ENCODE data around the gene SLC22A14.

Gene SLC22A14

DNA sequence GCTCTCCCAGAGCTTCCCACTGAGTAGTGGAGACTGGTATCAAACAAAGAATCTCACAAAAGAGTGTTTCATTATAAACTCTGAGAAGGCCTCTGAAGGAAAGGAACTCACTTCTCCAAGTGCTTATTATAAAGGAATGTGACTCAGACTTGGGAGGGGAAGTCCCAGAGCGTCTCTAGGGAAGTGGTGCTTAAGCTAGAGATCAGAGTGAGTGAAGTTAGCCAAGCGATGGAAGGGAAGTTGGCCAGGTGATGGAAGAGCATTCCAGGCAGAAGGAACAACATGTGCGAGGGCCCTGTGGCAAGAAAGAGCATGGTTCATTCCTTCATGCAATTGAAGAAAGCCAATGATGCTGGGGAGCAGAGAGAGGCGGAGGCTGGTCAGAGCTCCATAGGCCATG lies 66.8 kb downstream of the SLC22A14 start:
- H3K9ac ChIP-seq (ENCODE audit: insufficient read length, low read depth): no peak overlapping the region
- H3K36me3 ChIP-seq (ENCODE audit: insufficient read depth, insufficient read length, low read length): peaks cover 31% of the 10 kb centered on the region
- no peak for DNase-seq (ENCODE audit: low read depth, low spot score)
- TF ChIP-seq SUZ12 (IDR thresholded peaks at IDR 0.05; ENCODE audit: extremely low read depth, insufficient read depth, insufficient read length) (no peak), YY1 (IDR thresholded peaks at IDR 0.05; ENCODE audit: insufficient read depth, insufficient read length) (no peak), ZNF274 (IDR thresholded peaks at IDR 0.05; ENCODE audit: low read depth, low read length) (no peak)
- H3K4me3 ChIP-seq (ENCODE audit: insufficient read length, low read depth): no peak overlapping the region
- 0 out of 2 replicates have a peak, but pooled peaks cover 5% of the 10 kb centered on the region for H3K9me3 ChIP-seq (ENCODE audit: insufficient read depth, low read length)
- peaks cover 4% of the 10 kb centered on the region for H3K4me1 ChIP-seq (ENCODE audit: insufficient read depth, insufficient read length)
- H3K27me3 ChIP-seq (ENCODE audit: insufficient read depth, insufficient read length): peaks cover 9% of the 10 kb centered on the region

DNA sequence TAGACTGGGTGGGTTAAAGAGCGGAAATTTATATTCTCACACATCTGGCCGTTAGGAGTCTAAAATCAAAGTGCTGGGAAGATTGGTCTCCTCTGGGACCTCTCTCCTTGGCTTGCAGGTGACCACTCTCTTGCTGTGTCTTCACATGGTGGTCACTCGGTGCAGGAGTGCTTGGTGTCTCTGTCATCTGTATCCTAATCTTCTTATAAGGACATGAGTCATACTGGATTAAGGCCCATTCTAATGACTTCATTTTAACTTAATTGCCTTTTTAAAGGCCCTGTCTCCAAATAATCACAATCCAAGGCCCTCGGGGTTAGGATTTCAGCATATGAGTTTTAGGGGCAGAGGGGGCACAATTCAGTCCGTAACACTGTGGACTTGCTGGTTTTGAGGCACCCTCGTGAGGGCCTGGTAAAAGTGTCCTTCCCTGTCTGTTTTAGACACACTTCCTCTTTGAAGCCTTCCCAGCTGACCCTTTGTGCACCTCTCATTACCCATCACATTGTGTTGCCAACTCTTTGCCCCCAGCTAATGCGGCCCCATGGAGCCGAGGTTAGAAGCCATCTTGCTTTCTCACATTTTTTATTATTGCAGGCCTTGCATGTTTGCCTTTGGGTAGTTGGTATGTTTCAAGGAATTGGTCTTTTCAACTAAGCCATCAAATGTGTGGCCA lies 67.7 kb downstream of the SLC22A14 start:
- Histone ChIP-seq H3K4me3 (ENCODE audit: insufficient read length, low read depth) (no peak overlapping the region), H3K27me3 (ENCODE audit: insufficient read depth, insufficient read length) (peaks cover 9% of the 10 kb centered on the region), H3K9ac (ENCODE audit: insufficient read length, low read depth) (no peak overlapping the region), H3K9me3 (ENCODE audit: insufficient read depth, low read length) (no peaks in the 10 kb centered on the region), H3K36me3 (ENCODE audit: insufficient read depth, insufficient read length, low read length) (peaks cover 31% of the 10 kb centered on the region), H3K4me1 (ENCODE audit: insufficient read depth, insufficient read length) (peaks cover 4% of the 10 kb centered on the region)
- TF ChIP-seq SUZ12 (IDR thresholded peaks at IDR 0.05; ENCODE audit: extremely low read depth, insufficient read depth, insufficient read length) (no peak), ZNF274 (IDR thresholded peaks at IDR 0.05; ENCODE audit: low read depth, low read length) (no peak), YY1 (IDR thresholded peaks at IDR 0.05; ENCODE audit: insufficient read depth, insufficient read length) (no peak)
- DNase-seq (ENCODE audit: low read depth, low spot score): no peak

DNA sequence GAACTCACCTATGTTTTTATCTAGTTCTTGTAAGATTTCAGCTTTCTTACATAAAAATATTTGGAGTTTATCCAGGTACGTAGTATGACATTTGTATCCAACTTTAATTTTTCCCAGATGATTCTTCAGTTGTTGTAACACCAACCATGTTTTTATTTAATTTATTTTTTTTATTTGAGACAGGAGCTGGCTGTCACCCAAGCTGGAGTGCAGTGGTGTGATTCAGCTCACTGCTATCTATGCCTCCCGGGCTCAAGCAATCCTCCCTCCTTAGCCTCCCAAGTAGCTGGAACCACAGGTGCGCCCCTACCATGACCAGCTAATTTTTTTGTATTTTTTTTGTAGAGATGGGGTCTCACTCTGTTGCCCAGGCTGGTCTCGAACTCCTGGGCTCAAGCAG lies 71.1 kb downstream of the SLC22A14 start:
- no peak for DNase-seq (ENCODE audit: low read depth, low spot score)
- H3K36me3 ChIP-seq (ENCODE audit: insufficient read depth, insufficient read length, low read length): peaks cover 37% of the 10 kb centered on the region
- H3K4me1 ChIP-seq (ENCODE audit: insufficient read depth, insufficient read length): no peaks in the 10 kb centered on the region
- no peak overlapping the region for H3K9ac ChIP-seq (ENCODE audit: insufficient read length, low read depth)
- TF ChIP-seq ZNF274 (IDR thresholded peaks at IDR 0.05; ENCODE audit: low read depth, low read length) (no peak), YY1 (IDR thresholded peaks at IDR 0.05; ENCODE audit: insufficient read depth, insufficient read length) (no peak), SUZ12 (IDR thresholded peaks at IDR 0.05; ENCODE audit: extremely low read depth, insufficient read depth, insufficient read length) (no peak)
- no peaks in the 10 kb centered on the region for H3K27me3 ChIP-seq (ENCODE audit: insufficient read depth, insufficient read length)
- H3K4me3 ChIP-seq (ENCODE audit: insufficient read length, low read depth): no peak overlapping the region
- H3K9me3 ChIP-seq (ENCODE audit: insufficient read depth, low read length): peaks cover 5% of the 10 kb centered on the region; the same call in 1 of the 2 replicates

DNA sequence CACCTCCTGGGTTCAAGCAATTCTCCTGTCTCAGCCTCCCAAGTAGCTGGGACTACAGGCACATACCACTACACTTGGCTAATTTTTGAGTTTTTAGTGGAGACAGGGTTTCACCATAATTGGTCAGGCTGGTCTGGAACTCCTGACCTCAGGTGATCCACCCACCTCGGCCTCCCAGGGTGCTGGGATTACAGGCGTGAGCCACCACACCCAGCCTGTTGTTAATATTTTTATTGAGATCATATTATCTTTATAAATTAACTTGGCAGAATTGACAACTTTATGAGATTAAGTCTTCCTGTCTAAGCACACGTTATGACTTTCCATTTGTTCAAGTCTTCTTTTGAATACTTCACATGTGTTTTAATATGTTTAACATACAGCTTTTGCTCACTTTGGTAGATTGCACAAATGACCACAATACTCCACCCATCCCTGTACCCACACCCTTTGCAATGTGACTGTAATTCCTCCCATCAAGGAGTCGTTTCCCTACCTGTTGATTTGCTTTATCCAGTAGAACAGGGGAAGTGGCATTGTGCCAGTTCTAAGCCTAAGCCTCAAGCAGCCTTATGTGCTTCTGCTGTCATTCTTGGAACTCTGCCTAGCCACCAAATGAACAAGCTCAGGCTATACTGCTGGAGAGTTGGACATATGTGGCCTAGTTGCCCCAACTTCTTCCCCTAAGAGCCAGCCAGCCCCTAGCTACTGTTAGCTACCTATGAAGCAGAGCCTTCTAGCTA lies 72.7 kb downstream of the SLC22A14 start:
- Histone ChIP-seq H3K9ac (ENCODE audit: insufficient read length, low read depth) (no peak overlapping the region), H3K4me1 (ENCODE audit: insufficient read depth, insufficient read length) (no peaks in the 10 kb centered on the region), H3K36me3 (ENCODE audit: insufficient read depth, insufficient read length, low read length) (peaks cover 23% of the 10 kb centered on the region), H3K9me3 (ENCODE audit: insufficient read depth, low read length) (peaks cover 5% of the 10 kb centered on the region; the same call in 1 of the 2 replicates), H3K4me3 (ENCODE audit: insufficient read length, low read depth) (no peak overlapping the region), H3K27me3 (ENCODE audit: insufficient read depth, insufficient read length) (no peaks in the 10 kb centered on the region)
- DNase-seq (ENCODE audit: low read depth, low spot score): no peak
- TF ChIP-seq ZNF274 (IDR thresholded peaks at IDR 0.05; ENCODE audit: low read depth, low read length) (no peak), SUZ12 (IDR thresholded peaks at IDR 0.05; ENCODE audit: extremely low read depth, insufficient read depth, insufficient read length) (no peak), YY1 (IDR thresholded peaks at IDR 0.05; ENCODE audit: insufficient read depth, insufficient read length) (no peak)

DNA sequence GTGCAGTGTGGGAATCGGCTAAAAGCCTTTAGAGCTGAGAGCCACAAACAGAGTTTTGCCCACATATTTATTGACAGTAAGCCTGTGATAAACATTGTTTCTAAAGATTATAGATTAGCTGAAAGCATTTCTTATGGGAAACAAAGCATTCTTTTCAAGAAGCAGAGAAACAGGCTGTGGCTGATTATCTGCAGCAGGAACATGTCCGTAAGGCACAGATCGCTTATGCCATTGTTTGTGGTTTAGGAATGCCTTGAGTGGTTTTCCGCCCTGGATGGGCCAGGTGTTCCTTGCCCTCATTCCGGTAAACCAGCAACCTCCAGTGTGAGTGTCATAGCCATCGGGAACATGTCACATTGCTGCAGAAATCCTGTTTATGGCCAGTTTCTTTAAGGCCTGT lies 76.9 kb downstream of the SLC22A14 start:
- Histone ChIP-seq H3K4me3 (ENCODE audit: insufficient read length, low read depth) (no peak overlapping the region), H3K36me3 (ENCODE audit: insufficient read depth, insufficient read length, low read length) (peaks cover 37% of the 10 kb centered on the region), H3K27me3 (ENCODE audit: insufficient read depth, insufficient read length) (no peaks in the 10 kb centered on the region), H3K9me3 (ENCODE audit: insufficient read depth, low read length) (peaks cover 5% of the 10 kb centered on the region; the same call in 1 of the 2 replicates), H3K9ac (ENCODE audit: insufficient read length, low read depth) (no peak overlapping the region), H3K4me1 (ENCODE audit: insufficient read depth, insufficient read length) (no peaks in the 10 kb centered on the region)
- TF ChIP-seq YY1 (IDR thresholded peaks at IDR 0.05; ENCODE audit: insufficient read depth, insufficient read length): no peak
- TF ChIP-seq SUZ12 (IDR thresholded peaks at IDR 0.05; ENCODE audit: extremely low read depth, insufficient read depth, insufficient read length): no peak
- TF ChIP-seq ZNF274 (IDR thresholded peaks at IDR 0.05; ENCODE audit: low read depth, low read length): no peak
- DNase-seq (ENCODE audit: low read depth, low spot score): no peak

DNA sequence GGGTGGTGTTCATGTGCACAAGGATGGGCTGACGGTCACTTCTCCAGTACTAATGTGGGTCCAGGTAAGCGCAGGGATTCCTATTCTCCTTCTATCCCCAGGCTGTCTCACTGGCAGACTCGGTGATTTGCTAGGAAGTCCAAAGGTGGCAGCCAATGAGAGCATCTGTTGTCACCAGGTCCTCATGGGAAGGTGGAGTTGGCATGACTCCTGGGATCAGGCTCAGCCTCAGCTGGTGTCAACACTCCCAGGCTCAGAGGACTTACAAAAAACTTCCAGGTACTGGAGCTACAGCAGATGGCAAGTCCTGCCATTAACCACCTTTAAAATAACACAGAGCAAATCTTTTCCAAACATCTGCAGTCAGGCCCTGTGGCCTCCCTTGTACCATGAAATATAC lies 78.3 kb downstream of the SLC22A14 start:
- peaks cover 5% of the 10 kb centered on the region; the same call in 1 of the 2 replicates for H3K9me3 ChIP-seq (ENCODE audit: insufficient read depth, low read length)
- DNase-seq (ENCODE audit: low read depth, low spot score): no peak
- TF ChIP-seq SUZ12 (IDR thresholded peaks at IDR 0.05; ENCODE audit: extremely low read depth, insufficient read depth, insufficient read length): no peak
- TF ChIP-seq YY1 (IDR thresholded peaks at IDR 0.05; ENCODE audit: insufficient read depth, insufficient read length): no peak
- TF ChIP-seq ZNF274 (IDR thresholded peaks at IDR 0.05; ENCODE audit: low read depth, low read length): no peak
- no peaks in the 10 kb centered on the region for H3K4me1 ChIP-seq (ENCODE audit: insufficient read depth, insufficient read length)
- no peak overlapping the region for H3K9ac ChIP-seq (ENCODE audit: insufficient read length, low read depth)
- no peak overlapping the region for H3K4me3 ChIP-seq (ENCODE audit: insufficient read length, low read depth)
- no peaks in the 10 kb centered on the region for H3K27me3 ChIP-seq (ENCODE audit: insufficient read depth, insufficient read length)
- peaks cover 47% of the 10 kb centered on the region for H3K36me3 ChIP-seq (ENCODE audit: insufficient read depth, insufficient read length, low read length)

DNA sequence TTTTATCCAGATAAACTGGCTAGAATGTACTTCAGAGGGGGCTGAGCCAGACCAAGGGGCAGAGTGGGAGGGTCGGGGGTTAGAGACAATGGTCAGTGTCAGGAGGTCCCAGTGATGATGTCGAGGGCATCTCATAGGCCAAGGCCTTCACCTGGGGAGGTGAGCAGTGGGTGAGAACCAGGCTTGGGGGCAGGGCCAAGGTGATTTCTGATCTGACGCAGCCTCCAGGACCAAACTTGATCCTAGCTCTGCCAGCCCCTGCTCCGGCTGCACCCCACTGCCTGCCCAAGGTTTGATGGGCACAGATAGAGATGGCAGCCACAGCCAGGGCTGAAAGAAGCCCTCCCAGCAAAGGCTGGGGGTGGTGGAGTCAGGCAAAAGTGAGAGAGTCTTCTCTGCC lies 79.4 kb downstream of the SLC22A14 start:
- no peak for TF ChIP-seq ZNF274 (IDR thresholded peaks at IDR 0.05; ENCODE audit: low read depth, low read length)
- no peak for TF ChIP-seq SUZ12 (IDR thresholded peaks at IDR 0.05; ENCODE audit: extremely low read depth, insufficient read depth, insufficient read length)
- no peak for TF ChIP-seq YY1 (IDR thresholded peaks at IDR 0.05; ENCODE audit: insufficient read depth, insufficient read length)
- no peak overlapping the region for H3K4me3 ChIP-seq (ENCODE audit: insufficient read length, low read depth)
- H3K27me3 ChIP-seq (ENCODE audit: insufficient read depth, insufficient read length): no peaks in the 10 kb centered on the region
- DNase-seq (ENCODE audit: low read depth, low spot score): no peak
- peaks cover 57% of the 10 kb centered on the region for H3K36me3 ChIP-seq (ENCODE audit: insufficient read depth, insufficient read length, low read length)
- H3K4me1 ChIP-seq (ENCODE audit: insufficient read depth, insufficient read length): no peaks in the 10 kb centered on the region
- H3K9me3 ChIP-seq (ENCODE audit: insufficient read depth, low read length): peaks cover 5% of the 10 kb centered on the region; the same call in 1 of the 2 replicates
- no peak overlapping the region for H3K9ac ChIP-seq (ENCODE audit: insufficient read length, low read depth)
